DMS114 treated with DMSO at 0.1 percent for 48 hours (cell line): ENCODE measurements around the gene TLL2.

Experiments
- DNase-seq: peaks from one replicate; lab custom pipeline; 2025; ENCODE audit not compliant: unreplicated experiment; lab: John Stamatoyannopoulos, UW

Gene TLL2

DNA sequence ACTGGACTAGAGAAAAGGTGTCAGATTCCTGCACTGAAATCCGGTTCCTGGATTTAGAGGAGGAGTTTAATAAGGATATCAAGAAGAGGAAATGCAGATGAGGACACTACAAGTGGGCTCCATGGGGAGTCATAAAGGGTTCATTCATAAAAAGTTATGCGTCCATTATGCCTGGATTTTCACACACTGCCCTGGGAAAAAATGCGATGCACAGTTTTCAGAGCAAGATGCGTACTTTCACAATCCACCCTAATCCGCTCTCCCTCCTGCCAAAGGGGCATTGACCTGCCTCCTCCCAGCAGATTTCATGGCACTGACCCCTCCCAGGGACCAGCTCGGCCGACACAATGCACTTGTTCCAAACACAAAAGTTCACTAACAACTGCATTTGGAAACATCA, 112.7 kb downstream of the TLL2 start:
- no peak for DNase-seq

DNA sequence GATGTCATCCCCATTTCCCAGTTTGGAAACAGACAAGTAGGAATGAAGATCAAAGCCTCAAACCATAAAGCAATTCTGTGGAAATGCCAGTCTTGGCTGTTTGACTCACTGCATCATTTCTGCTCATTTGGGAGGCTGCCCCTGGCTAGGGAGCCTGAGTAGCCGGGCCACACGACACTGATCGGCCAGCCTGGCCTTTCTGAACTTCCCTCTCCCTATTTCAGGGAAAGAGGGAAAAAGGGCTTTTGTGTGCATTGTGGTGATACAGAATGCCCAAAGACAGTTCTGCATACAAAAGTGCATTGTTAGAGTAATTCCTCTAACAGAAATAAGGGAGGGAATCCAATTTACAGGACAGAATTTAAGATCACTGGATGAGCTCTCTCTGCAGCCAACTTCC, 113.3 kb downstream of the TLL2 start:
- no peak for DNase-seq

DNA sequence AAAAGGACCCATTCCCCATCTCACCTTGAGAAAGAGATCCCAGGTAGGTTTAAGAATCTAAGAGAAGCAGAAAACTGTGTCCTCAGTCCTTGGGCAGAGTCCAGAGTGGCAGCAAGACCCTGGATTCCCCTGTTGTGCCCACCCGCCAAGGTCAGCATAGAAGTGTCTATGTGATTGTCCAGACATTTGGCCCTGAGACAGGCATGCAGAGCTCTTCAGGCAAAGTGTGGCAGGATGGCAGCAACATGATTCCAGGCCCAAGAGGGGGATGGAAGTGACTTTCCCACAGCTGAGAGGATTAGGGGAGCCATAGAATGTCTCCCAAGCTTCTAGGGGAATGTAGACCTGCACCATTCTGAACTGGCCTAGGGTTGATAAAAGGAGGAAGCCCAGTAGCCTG, 115.8 kb downstream of the TLL2 start:
- DNase-seq: no peak

DNA sequence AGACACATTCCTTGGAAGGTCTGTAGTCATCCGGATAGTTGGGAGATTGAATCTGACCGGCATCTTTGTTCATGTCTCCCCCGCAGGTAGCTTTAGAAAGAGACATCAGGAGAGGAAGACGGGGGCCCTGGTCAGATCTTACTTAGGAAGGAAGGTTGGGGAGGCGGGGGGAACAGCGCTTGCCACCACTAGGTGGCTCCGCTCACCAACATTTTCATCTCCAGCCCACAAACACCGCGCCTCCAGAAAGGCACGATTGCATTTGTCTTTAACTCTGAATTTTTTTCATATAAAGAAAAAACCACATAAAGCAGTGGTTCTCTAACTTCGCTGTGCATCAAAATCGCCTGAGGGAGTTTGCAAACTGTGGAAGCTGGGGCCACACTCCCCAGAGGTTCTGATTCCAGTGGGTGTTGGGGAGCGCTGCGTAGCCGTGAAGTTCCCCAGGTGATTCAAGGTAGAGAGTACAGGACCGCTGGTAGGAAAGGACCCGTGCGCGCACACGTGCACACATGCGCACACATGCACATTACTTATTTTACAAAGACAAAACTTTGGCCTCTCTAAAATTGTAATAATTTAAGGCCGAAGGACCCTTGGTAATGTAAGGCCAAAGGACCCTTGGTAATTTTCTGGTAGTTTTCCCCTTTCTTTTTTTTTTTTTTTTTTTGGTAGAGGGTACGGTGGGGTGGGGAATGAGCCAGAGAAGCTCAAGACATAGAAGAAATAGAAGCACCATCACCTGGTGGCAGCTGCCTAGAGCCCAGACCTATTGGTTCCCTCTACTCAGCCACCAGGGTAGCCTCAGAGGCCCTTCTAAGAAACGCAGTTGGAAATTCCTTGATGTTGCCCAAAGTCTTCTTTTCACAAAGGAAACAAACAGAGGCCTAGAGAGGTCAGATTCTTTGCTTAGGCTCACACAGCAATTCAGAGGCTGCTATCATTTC, 117.5 kb downstream of the TLL2 start:
- DNase-seq: peak; percentile 62

DNA sequence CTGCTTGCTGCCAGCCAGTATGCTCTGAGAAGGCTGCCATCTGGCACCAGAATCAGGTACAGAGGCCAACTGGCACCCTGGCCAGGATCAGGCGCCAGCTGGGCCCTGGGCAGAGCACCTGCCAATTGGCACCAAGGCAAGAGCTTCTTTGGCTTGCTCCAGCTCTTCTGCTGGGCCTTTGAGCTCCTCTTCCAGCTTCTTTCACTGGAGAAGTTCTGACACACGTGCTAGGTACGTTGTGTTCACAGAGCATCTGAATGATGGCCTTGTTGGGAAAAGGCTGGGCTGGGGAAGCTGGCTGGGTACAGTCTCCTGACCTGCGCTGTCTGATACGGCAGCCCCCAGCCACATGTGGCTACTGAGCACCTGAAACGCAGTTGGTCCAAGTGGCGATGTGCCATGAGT, 123.3 kb downstream of the TLL2 start:
- DNase-seq: no peak

DNA sequence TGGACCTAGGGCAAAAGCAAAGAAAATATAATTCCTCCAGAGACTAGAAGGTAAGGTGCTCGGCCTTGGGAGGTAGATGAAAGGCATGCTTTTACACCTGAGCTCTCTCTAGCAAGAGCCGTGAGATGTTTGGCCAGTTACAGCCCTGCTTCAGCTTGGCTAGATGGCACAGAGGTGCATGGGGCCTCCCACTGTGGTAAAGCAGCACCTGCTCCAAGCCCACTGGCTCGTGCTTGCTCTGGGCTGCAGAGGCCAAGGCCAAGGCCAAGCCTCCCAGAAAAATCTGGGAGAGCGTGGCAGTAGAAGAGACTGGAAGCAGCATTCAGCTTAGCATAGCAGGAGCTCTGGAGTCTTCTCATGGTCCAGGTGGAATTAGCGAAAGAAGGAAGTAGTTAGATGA, 123.9 kb downstream of the TLL2 start:
- no peak for DNase-seq

DNA sequence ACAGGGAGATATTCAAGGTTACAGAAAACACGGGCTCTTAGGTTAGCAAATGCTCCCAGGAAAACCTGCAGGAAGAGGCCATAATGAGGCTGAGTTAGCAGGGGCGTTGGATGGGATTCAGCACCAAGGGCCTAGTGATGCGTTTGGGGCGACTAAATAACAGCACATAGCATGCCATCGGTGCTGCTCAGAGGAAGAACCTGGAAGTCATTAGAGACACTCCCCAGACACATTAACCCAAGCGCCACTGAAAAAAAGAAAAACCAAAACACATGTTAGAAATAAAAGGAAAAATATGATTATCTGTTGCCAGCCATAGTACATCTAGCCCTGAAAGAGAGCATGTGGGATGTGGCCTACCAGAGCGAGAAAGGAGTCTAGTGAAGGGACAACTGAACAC, 126.1 kb downstream of the TLL2 start:
- DNase-seq: no peak

DNA sequence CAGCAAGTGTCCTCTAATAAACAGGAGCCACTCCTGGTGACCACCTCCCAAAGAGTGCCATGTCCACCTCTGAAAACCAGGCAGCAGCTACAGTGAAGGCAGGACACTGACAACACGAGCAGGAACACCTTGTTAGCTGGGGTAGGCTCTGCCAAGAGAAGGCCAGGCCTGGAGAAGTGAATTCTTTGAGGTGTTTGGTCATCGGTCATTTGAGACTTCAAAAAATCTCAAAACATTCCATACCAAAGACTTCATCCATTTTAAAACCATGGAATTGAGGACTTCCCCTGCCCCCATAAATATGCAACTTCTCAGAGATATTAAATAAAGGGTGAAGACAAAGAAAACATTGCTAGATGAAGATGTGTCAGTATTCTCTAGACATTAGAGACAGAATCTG, 126.6 kb downstream of the TLL2 start:
- DNase-seq: no peak

DNA sequence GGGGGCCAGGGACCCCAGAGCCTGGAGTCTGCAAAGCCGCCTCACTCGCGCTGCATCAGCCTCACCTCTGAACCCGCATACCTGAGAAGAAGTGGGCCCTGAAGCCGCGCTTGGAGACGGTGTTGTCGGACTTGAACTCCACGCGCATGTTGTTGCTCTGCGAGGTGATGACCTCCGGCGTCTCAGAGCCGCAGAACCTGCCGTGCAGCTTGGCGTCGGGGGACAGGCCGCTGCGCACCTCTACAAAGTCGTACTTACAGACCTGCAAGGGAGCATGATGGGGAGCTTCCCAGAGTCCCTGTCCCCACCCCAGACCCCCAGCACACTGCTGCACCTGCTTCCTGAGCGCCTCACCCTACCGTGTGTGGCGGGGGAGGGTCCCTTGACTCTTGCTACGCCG, 129.2 kb downstream of the TLL2 start:
- no peak for DNase-seq

DNA sequence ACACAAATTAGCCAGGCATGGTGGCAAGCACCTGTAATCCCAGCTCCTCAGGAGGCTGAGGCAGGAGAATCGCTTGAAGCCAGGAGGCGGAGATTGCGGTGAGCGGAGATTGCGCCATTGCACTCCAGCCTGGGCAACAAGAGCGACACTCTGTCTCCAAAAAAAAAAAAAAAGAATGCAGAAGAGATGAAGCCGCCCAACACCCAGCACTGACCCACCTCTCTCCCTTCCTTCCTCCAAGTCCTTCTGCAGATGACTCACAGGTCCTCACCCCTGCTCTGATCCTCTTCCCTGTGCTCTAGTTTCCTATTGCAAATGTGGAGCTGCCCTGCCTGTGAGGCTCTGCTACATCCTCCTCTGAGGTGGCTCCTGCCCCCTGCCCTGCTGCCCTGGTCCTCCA, 132.9 kb downstream of the TLL2 start:
- no peak for DNase-seq

DNA sequence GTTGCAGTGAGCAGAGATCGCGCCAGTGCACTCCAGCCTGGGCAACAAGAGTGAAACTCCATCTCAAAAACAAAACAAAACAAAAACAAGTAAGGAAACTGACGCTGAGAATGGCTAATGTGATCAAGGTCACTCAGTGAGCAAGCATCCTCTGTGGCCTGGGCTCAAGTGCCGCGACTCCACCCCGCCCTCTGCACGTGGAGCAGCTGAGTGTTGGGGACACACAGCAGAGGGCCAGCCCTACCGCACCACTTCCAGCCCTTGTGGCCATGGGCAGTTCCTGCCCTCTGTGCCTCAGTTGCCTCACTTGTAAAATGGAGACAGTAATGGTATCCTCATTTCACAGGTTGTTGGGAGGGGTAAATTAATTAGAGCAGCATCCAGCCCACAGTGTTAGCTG, 134.0 kb downstream of the TLL2 start:
- DNase-seq: no peak

DNA sequence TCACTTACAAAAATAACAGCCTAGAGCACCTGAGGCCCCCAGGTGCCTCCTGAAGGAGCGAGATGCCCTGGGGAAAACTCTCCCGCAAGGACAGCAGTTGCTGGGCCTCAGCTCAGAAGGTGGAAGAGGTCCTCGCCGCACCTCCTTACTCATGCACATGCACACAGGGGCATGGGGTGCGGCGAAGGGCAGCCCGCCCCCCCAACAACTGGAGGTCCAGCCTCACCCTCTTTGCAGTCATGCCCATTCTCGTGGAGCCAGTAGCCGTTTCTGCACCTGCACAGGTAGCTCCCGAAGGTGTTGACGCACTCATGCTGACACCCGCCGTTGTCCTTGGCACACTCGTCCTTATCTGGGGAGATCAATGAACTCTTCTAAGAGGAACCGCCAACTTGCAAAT, 135.0 kb downstream of the TLL2 start:
- DNase-seq: no peak

DNA sequence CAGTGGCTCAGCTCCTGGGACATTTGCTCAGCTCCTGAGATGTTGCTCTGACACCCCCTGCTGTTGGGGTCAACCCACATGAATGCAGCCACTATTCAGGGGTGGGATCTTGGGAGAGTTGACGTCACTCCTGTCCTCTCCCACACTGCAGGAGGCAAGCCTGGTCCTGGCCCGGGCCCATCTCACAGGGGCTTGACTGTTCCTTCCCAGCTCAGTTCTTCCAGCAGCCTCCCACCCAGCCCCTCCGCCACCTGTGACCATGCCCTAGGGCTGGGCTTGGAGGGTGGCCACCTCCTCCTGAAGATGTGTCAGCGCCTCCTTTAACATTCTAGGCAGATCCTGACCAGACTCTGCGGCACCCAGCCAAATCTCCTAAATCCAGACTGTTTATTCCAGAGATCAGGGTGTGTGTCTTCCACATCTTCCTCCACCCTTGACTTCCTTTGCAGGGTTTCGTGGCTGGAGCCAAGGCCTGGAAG, 135.9 kb downstream of the TLL2 start:
- DNase-seq: no peak

DNA sequence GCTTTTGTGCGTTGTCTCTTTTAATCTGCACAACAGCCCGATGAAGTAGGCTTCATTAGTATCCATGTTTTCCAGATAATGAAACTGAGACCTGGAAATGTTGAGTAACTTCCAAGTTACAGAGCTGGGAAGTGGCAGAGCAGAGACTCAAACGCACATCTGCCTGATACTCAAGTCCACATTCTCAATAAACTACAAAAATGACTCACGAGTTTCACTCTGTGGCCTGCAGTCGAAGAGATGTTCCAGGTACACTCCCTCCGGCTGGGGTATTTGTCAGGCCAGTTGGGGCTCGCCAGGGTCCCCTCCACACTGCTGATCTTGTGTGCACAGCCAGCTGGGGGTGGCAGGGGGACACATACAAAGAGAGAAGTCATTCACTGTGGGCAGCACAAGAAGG, 137.2 kb downstream of the TLL2 start:
- DNase-seq: no peak

DNA sequence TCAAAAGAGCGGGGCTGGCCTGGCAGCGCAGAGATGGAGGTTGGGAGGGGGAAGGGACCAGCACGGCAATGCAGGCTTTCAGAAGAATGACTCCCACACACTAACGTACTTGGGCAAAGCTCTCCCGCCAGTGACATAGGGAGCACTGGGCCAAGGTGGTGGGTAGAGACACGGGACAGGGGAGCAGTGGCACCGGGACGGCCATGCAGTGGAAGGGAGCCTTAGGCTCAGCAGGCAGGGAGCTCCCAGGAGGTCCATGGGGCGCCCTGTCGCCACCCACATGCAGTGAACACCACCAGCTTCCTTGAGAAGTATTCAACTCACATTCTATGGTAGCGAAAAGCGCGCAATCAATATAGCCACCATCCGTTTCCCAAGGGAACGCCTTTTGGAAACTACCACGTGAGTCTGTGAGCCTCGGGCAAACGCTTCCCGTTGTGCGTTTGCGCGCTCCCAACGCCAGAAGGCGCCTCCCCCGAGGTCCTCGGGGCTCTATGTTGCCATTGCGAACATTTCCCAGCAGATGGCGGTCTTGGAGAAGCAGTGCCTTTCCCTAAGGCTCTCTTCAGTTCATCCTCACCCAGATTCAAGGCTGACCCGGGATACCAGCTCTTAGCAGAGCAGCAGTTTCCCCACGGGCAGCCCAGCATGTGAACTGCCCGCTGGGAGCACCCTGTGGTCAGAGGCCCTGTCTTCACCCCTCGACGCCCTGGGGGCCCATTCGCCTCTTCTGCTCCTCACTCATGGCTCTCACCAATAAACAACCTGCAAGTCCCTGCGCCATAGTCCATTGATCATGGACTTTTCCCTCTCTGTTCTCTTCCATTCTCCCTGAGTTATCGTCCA, 138.5 kb downstream of the TLL2 start:
- DNase-seq: peak; percentile 85

DNA sequence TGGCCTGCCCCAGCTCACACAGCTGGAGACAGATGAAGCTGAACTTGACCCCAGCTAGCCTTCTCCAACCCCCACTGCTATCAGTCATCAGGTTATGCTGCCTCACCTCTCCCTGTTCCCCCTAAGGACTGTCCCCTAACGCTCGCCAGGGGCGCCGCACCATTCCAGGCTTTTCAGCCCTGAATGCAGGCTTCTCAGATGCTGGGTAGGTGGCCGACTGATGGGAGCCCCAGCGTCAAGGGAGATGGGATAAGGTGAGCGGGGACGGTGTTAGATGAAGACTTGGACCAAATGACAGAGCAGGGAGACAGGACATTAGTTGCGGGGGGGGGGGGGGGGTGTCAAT, 139.1 kb downstream of the TLL2 start:
- DNase-seq: no peak

DNA sequence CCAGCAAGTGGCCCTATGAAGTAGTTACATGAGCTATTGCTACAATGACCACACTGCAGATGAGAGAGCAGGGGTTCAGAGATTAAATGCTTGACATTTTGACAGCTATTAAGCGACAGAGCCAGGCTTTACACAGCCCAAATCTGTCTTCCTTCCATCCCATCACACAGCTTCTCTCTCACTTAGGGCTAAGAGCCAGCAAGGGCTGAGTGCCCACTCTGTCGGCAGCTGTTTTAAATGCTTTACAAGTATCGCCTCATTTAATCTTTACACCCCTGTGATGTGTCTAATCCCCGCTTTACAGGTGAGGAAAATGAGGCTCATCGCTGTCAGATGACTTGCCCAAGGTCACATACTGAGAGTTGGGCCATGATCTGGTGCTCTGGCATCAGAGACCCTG, 139.7 kb downstream of the TLL2 start:
- DNase-seq: no peak

DNA sequence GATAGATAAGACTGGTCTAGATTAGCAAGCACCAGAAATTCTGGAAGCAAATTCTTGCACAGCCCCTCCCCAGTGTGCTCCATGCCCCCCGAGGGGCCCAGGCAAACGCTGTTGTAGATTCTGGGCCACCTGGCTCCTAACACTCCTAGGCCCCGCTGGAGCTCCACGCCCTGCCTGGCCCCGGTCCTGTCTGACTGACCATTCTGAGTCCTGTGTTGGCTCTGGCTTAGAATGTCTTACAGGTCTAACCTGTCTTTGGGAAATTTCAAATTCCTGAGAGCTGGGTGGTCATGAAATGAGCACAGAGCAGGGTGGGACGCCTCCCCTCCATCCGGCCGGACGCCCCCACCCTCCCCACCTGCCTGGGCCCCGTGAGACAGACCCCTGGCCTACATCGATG, 142.4 kb downstream of the TLL2 start:
- DNase-seq: no peak

DNA sequence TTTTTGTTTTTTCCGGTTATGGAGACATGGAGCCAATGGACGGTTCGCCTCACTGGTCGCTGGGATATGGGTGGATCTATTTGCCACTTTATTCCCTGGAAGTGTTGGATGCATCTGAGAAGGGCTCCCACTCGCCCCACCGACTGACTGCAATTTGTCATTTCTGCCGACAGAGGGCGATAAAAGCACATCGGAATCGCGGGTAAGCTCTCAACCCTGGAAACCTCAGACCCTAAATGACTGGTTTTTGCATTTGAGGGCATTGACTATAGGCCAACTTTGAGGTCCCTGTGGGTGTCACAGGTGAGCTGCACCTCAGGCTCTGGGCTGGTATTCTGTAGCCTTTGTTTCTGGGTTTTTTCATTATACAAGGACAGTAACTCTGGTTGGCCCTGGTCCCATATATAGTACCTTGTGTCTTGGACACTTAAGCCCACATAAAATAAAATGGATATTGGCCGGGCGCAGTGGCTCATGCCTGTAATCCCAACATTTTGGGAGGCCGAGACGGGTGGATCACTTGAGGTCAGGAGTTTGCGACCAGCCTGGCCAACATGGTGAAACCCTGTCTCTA, 143.1 kb downstream of the TLL2 start:
- DNase-seq: peak; percentile 23

DNA sequence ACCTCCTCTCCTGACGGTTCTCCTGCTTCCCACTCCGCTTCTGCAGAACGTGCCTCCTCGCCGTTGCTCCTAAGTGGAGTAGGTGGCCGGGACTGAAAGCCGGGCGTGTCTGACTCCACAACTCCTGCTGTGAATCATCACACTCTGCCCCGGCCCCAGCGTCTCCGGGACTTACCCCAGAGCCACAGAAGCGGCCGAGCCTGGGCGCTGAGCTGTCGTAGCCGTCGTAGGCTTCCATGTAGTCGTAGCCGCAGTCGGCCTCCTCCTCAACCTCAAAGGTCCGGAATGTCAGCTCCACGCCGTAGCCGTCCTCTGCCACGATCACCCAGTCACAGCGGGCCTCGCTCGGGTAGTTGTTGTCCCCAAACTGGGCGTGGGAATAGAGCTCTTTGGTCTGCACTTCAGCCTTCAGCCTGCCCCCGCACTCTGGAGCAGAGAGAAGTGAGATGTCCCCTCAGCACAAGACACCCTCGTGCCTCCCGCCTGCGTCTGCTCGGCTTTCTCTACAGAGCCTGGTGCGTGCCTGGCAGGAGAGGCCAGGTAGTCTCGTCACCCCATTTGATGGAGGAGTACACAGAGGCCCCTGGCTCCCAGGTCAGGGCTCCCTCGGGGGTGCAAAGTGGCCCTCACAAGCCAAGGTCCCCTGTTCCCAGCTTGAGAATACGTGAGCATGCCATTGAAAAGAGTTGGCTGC, 143.7 kb downstream of the TLL2 start:
- no peak for DNase-seq

DNA sequence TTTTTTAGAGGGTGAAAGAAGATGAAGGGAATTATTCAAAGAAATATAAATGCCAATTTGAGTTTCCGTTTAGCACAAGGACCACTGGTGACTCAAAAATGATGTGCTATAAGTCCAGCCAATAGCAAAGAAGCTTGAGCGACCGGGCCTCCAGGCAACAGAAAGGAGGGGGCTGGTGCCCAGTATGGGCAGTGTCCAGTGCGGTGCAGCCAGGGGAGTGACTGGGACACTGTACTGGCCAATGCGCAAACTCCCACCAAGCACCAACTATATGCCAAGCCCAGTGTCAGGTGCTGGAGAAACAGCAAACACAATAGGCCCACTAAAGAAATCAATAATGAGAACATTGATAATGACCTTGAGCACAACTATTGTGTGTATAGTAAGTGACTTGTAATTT, 144.8 kb downstream of the TLL2 start:
- DNase-seq: no peak
